ENCODE results near the gene CLCA2.
"Not testable (repeated sequence)": the region's sequence is repeated elsewhere in the genome, so short reads cannot be mapped to it uniquely, and the experiment has no call there.

The CLCA2 gene

DNA sequence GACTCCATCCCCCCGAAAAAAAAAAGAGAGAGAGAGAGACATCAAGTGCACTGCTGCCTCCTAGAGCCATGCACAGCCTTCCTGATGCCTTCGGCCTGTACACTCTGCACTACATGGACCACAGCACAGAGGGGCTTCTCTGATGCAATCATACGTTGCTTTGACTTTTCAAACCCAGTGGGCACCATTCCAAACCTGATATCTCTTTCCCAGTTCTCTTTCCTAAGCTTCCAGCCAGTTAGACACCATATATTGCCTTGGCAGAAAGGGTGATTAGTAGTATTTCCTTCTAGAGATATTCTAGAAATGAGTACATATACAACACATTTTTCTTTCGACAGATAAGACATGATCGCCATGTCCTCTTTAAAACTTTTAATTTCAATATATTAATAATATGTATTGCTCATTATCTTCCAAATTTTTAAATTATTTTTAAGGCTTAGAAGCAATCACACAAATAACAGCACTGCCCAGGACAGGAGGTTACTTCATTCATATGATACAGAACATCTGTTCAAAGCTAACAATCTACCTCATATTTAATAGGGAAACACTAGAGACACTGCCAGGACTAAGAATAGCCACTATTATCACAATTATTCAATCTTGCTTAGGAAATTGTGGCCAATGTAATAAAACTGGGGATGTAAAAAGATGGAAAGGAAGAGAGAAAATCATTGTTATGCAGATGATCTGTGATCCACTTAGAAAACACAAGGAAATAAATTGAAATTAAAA is 54.6 kb downstream of the CLCA2 start:
- no peak for DNase-seq

DNA sequence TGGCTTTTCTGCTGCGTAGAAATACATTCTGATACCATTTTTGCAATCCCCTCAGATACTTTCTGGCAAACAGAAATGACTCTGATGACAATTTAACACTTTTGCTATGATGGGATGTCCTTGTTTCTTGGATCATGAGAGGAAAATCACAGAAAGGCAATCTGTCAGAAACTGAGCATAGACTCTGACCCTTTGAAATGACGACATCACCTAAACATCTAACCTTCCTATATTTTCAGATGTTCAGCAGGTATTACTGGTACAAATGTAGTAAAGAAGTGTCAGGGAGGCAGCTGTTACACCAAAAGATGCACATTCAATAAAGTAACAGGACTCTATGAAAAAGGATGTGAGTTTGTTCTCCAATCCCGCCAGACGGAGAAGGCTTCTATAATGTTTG is 58.0 kb downstream of the CLCA2 start:
- no peak for DNase-seq

DNA sequence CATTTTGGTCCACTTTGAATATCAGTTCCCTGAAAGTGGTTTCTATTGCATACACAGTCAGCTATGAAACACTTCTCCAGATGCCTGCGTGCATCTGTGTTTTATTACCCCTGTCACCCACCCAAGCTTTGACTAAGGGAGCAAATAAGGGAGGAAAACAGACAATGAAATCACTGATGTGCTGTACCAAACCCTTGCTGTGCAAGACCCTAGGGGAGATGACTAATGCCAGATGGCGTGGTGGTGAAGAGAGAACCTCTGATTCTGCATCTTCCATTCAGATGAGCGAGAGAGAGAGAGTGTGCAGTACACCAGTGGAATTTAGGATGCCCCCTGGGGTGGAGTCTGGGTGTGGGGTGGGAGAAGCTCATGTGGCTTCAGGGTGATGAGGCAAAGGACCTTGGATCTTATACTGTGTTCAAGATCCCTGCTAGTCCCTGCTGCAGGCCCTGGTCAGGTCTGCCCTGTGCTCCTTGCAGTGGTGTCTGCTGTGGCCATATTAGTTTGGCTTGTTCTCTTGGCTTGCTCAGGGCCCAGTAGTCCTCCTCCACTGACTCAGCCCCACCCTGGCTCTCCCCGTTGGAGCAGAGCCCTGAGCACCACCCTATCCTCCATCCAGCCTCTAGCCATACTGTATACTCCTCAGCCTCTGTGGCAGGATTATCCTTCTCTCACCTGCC is 63.3 kb downstream of the CLCA2 start:
- DNase-seq = no peak

DNA sequence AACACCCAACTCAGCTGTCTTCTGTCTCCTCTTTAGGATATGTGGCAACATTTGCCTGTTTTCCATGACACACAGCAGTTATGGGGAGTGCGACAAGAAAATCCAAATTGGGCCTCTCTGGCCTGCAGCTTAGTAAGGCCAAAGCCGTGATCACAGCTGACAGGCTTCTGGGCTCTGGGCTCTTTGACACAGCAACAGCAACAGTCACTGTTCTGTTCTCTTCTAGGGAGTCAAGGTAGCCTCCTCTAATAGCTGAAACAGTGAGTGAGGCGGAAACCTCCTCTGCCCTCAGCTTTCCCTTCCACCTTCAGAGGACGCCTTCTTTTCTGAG is 63.8 kb downstream of the CLCA2 start:
- DNase-seq = no peak

DNA sequence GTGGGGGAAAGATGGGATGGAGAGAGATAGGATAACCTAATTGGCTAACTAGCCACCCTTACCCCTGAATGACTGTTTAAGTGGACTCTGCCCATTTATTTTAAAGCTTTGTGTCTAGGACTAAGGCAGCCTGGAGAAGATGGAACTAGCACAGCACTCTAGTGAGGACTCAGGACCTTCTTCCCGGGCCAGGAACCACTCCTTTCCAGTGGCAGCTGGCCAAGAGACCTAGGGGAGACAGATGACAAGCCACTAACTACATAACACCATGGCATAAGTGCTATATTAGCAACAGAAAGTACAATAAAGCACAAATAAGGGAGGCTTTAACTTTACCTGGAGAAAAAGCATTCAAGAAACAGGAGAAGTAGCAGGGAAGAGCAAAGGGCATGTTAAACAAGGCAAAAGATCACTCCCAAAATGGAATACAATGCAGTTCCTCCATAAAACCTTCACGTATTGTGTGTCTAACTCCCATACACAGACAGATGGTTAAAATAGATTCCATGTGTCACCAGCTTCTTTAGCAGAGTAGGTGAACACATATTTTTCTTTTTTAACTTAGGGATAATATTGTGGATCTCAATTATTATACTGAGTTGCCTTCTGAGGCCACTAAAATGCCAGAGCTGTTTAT is 65.4 kb downstream of the CLCA2 start:
- DNase-seq = no peak

DNA sequence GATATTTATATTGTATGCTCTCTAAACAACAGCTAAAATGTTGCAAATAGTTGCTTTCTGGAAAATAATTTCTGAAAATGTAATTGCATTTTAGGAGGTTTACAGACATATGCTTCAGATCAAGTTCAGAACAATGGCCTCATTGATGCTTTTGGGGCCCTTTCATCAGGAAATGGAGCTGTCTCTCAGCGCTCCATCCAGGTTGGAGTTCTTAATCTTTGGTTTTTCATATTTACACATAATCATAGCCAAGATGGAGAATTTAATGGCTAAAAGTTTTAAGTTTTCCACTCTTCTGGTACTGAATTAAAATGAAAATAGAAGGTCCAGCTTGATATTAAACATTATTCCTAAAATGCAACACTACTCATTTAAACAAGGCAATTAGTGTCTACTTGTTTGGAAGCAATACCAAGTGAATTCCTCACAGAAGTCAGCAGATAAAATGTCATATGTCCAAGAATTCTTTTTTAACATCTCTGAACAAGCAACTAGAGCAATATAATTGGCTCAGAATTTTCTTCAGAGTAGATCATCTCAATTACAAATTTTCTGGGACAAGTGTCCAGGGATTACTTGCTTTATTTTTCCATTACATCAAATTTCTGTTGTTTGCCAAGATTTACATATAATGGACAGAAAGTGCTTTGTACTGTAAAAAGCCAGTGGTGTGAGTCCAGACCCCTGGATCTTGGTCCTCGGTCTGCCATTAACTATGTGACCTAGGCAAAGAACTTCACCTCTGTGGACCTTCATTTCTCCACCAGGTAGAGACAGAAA is 67.4 kb downstream of the CLCA2 start:
- no peak for DNase-seq

DNA sequence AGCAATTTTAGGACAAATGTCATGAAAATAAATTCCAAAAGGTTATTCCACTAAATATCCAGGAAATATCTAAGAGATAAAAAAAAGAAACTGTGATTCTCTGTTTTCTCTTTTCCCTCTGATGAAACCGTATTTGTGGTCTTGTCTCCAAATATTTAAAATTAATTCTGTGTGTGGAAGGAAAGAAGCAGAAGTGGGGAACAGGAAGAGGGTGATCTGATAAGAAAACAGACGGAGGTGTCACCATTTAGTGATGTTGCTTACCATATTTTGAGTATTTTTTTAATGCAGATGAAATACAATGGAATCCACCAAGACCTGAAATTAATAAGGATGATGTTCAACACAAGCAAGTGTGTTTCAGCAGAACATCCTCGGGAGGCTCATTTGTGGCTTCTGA is 74.3 kb downstream of the CLCA2 start:
- no peak for DNase-seq

DNA sequence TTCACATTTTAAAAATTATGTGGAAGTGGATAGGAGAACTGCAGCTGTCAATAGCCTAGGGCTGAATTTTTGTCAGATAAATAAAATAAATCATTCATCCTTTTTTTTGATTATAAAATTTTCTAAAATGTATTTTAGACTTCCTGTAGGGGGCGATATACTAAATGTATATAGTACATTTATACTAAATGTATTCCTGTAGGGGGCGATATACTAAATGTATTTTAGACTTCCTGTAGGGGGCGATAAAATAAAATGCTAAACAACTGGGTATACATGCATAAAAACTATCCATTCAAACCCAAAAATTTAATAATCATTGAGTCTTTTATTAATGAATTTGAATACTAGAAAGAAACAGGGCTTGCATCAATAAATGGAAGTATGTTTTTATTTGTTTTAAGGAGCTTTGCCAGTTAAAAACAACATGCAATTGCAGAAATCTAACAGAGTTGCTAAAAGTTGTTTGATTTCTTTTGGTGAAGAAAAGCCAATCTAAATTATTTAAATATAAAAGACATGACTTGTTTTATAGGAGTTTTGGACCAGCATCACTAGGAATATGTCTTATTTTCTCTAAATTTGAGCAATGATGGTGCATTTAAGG is 76.1 kb downstream of the CLCA2 start:
- peak; percentile 49 for DNase-seq

DNA sequence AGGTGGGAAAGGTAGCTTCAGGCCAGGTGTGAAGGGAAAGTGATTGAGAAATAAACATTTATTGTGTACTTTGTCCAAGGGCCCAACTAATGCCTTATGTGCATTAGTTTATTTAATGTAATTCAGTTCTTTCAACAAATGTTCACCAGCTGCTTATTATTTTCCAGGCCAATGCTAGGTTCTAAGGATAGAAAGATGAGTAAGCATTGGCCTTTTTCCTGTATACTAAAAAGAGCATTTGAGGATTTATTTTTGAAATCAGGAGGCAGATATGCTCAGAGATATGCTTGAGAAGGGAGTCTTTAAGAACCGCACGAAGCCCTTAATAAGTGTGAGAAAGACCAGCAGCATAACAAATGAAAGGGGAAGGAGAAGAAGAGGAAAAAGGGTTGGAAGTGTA is 76.7 kb downstream of the CLCA2 start:
- no peak for DNase-seq

DNA sequence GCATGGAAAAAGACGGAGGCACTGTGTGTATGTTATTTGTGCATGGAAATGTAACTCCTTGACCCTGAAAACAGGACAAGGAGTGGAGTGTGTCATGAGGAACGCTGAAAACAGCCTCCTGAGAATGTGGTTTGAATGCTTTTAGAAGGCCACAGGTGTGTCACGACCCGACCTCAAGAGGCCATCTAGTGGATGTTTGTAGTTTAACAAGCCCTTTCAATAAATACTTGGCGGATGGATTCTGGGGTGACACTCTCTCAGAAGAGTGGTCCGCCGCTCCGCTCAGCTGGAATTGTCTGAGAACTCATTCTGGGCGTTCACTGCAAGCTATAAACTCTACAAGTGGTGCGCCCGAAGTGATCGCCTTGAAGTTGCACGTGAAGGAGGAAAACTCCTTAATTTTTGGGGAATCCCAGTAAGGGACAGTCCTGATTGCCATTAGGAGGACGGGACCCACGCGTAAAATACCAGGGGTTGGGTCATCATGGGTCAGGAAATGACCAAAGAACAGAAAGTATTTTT is 78.2 kb downstream of the CLCA2 start:
- not testable (repeated sequence) for DNase-seq

DNA sequence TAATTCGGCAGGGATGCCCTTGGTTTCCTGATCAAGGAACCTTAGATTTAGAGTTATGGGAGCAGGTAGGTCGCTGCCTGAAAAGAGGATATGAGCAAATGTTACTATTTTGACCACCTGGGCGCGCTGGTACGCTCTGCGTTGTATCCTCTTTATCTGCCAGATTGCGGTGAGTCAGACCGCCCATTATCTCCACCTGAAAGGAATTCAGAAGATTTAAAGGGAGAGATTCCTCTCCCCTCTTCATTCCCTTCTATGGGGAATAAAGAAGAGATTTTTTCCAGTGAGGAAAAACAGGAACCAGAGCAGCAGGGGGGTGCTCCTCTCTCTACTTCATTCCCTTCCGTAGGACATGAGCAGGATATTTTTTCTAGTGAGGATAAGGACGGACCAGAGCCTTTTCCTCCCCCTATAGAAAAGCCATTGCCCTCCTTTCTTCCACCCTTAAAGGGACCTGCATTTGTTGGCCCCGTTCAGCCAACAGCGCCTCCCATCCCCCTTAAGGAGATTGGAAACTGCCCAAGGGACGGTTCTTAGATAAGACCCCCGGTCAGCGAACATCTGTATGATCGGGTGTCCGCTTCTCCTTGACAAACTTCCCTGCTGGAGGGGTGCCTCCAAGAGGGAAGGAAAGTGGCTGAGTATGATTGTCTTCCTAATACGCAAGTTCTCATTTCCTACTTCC is 78.9 kb downstream of the CLCA2 start:
- DNase-seq = no peak

DNA sequence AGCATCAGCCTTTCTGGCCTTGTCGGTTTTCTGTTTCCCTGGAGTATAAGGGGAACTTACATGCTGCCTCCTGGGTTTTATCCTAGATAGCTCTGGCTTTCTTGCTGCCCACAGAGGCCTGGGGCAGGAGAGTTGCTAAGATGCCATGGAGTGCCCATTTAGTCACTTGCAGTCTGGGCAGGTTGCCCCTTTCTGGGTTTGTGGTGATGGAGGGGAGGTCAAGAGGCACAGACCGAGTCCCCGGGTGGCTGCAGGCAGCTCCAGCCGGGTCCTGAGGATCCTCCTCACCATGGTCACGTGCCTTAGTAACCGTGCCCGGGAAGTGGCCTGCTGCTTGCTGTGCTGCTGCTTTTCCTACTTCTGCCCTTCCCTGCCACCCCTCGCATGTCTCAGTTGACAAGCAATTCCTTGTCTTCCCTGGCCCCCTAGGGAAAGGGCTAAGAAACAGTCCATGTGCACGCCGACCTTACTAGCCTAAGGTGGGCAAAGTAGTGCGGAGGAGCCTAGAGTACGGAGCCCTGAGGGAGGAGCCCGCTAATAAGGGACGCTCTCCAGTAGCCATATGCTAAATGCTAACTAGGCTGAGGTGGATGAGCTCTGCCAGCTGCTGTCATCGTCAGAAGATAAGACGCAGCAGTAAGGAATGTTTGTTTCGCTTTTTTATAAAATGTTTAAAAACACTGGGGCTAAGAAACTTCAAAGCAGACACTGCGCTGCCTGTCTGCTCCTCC is 79.6 kb downstream of the CLCA2 start:
- no peak for DNase-seq

DNA sequence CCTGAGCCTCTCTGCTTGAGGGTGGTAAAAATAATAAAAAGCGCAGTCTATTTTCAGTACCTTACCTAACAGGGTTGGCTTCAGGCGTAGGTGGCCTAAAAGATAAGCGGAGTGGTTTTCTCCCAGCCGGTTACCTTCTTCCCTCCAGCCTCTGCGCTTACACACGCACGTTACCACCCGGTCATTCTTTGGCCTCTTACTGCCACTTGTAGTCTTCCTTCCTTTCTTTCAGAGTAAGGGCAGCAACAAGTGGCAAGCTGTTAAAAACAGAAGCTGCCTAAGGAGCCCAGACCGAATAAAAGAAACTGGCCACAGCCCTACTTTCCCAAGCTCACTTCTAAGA is 80.1 kb downstream of the CLCA2 start:
- DNase-seq = no peak

DNA sequence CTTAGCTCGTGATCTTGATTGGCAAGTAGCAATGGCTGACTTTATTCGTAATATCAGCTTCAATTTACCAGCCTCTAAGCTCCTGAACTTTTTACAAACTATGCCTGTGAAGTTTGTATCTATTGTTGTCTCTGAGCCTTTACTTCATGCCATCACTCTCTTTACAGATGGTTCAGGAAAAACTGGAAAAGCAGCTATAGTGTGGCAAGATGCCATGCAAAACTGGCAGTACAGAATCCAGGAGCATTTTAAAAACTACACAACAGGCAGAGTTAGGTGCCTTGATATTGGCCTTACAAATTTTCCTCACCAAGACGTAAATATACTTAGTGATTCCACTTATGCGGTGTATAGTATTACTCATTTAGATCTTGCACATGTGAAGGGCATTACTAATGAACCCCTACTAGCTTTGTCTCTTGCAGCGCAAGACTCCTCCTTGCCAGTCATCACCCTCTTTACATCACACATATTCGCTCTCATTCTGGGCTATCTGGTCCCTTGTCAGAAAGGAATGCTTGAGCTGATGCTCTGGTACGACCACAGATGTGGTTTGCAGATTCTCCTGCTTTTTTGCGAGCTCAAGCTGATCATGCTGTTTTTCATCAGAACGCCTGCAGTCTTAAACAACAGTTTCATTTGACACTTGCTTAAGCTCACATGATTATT is 81.1 kb downstream of the CLCA2 start:
- no peak for DNase-seq

DNA sequence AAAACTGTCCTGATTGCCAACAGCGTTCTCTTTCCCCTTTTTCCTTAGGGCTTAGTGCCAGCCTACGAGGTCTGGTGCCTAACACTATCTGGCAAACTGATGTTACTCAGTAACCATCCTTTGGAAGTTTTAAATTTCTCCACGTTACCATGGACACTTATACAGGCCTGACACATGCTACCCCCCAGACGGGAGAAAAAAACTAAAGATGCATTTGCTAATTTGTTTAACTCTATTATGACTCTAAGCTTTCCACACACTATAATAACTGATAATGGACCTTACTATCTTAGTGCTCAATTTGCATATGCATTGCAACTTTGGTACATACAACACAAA is 81.6 kb downstream of the CLCA2 start:
- no peak for DNase-seq

Data from NCI-H526 treated with DMSO at 0.1 percent for 48 hours (cell line).